ENCODE results near the gene NDST4. TPM values are rescaled to one million over a fixed set of nuclear protein-coding genes. Genes with fewer than 3 reads are reported as not detected.

The NDST4 gene
- total RNA-seq, 1 experiment from 2014 or later = not detected

- TF ChIP-seq ZBTB33 (IDR thresholded peaks at IDR 0.05; ENCODE audit: extremely low read depth, insufficient replicate concordance, low read length) (no peak), POLR2A (IDR thresholded peaks at IDR 0.05; ENCODE audit: borderline replicate concordance, extremely low read depth, insufficient read depth, insufficient read length) (no peak), MAX (IDR thresholded peaks at IDR 0.05) (no peak), RAD21 (IDR thresholded peaks at IDR 0.05; ENCODE audit: low read depth) (no peak), TCF7L2 (IDR thresholded peaks at IDR 0.05; ENCODE audit: borderline replicate concordance, extremely low read depth, insufficient read depth, insufficient read length) (no peak), JUND (IDR thresholded peaks at IDR 0.05) (no peak)
Observed at GRCh38 chr4:114870987-114871386, 242.4 kb downstream of the NDST4 start (continued).

GRCh38 chr4:114866901-114867670 is 246.3 kb downstream of the NDST4 start:
- ChIA-PET POLR2A (no interaction called here), RAD21 (ENCODE audit: low non-redundant PET in 1 of 2, low total read pairs in 2 of 2, uncharacterized antibody in 2 of 2, unreplicated experiment in 2 of 2) (no interaction called here)
- BruUV-seq (replicated peaks) = no TSS peak

More at GRCh38 chr4:114866901-114867670, 246.3 kb downstream of the NDST4 start:
- Histone ChIP-seq H2AFZ (ENCODE audit: low read depth, low read length, poor library complexity, severe bottlenecking) (no peak overlapping the region), H3K27ac (ENCODE audit: low read depth, low read length) (no peak overlapping the region), H3K27me3 (ENCODE audit: insufficient read depth, low read length) (no peaks in the 10 kb centered on the region), H3K4me3 (replicated peaks in 1 of 2; ENCODE audit: low read depth in 1 of 2, low read length in 2 of 2) (no peak overlapping the region), H3K36me3 (ENCODE audit: control insufficient read depth in 1 of 2, insufficient read depth in 2 of 2, low read length in 2 of 2) (no peaks in the 10 kb centered on the region), H4K20me1 (ENCODE audit: insufficient read depth) (no peaks in the 10 kb centered on the region), H3K4me2 (ENCODE audit: low read length) (no peak overlapping the region), H3K4me1 (ENCODE audit: control insufficient read depth in 1 of 2, insufficient read depth in 2 of 2, low read length in 2 of 2) (no peaks in the 10 kb centered on the region), H3K9ac (ENCODE audit: low read length) (no peak overlapping the region), H3K79me2 (ENCODE audit: insufficient read depth, low read length) (no peaks in the 10 kb centered on the region), H3K9me2 (ENCODE audit: insufficient read depth) (no peaks in the 10 kb centered on the region), H3K9me3 (ENCODE audit: control insufficient read depth in 1 of 2, insufficient read depth in 1 of 2, low read depth in 1 of 2, low read length in 2 of 2) (no peaks in the 10 kb centered on the region)
- intact Hi-C loops (cut with micrococcal nuclease) = no loop called here
- no peak for TF ChIP-seq SIN3A (IDR thresholded peaks at IDR 0.05; ENCODE audit: low read depth)
- no peak for TF ChIP-seq ZNF274 (IDR thresholded peaks at IDR 0.05; ENCODE audit: low read depth, low read length)
- no peak for TF ChIP-seq EZH2phosphoT487 (IDR thresholded peaks at IDR 0.05; ENCODE audit: borderline replicate concordance)
- no peak for TF ChIP-seq ATF3 (IDR thresholded peaks at IDR 0.05)
- TF ChIP-seq ZBTB33 (IDR thresholded peaks at IDR 0.05; ENCODE audit: extremely low read depth, insufficient replicate concordance, low read length) = no peak
- no peak for TF ChIP-seq SP1 (IDR thresholded peaks at IDR 0.05; ENCODE audit: low read depth)
- TF ChIP-seq EZH2 (IDR thresholded peaks at IDR 0.05) = no peak
- TF ChIP-seq CBX3 (IDR thresholded peaks at IDR 0.05; ENCODE audit: low read depth) = no peak
- no peak for TF ChIP-seq RAD21 (IDR thresholded peaks at IDR 0.05; ENCODE audit: low read depth)
- no peak for TF ChIP-seq JUND (IDR thresholded peaks at IDR 0.05)
- TF ChIP-seq MAX (IDR thresholded peaks at IDR 0.05) = no peak
- TF ChIP-seq EGR1 (IDR thresholded peaks at IDR 0.05; ENCODE audit: low read depth) = no peak
- TF ChIP-seq POLR2A (IDR thresholded peaks at IDR 0.05; ENCODE audit: borderline replicate concordance, extremely low read depth, insufficient read depth, insufficient read length) = no peak
- TF ChIP-seq FOSL1 (IDR thresholded peaks at IDR 0.05; ENCODE audit: low read depth) = no peak
- no peak for TF ChIP-seq SRF (IDR thresholded peaks at IDR 0.05; ENCODE audit: low read depth)
- no peak for TF ChIP-seq ELF1 (IDR thresholded peaks at IDR 0.05; ENCODE audit: borderline replicate concordance, low read depth)
- ATAC-seq = no peak
- DNase-seq (ENCODE audit: low read depth, low spot score) = no peak
- CTCF ChIA-PET = no interaction called here

All from HCT116 (cell line).